Esophagus squamous epithelium (tissue), 5 donors: Measurements from ENCODE around the gene TBC1D24. TPM values are rescaled to one million over a fixed set of nuclear protein-coding genes. Genes with fewer than 3 reads are reported as not detected.

ENCODE experiments used
- DNase-seq: peaks from one replicate; lab custom pipeline; 2025; lab: John Stamatoyannopoulos, UW
- H3K27ac ChIP-seq, 4 donors: fragments of 200-600 bp; sonication (generic); one replicate each; pipeline ENCODE4 v1.5.1; 2016 to 2019; ENCODE audit warnings: mild to moderate bottlenecking in 1 of 4
- H3K27me3 ChIP-seq, 4 donors: fragments of 200-600 bp; sonication (generic); 1 replicate in 3 of 4; 2 replicates in 1 of 4; pipeline versions ENCODE4 v1.5.1 to v1.6.0; 2017 to 2021; ENCODE audit warnings: antibody characterized with exemption in 1 of 4
- H3K36me3 ChIP-seq, 3 donors: fragments of 200-600 bp; sonication (generic); one replicate each; pipeline ENCODE4 v1.5.1; 2016 to 2019
- H3K4me1 ChIP-seq, 3 donors: fragments of 200-600 bp; sonication (generic); one replicate each; pipeline ENCODE4 v1.5.1; 2017 to 2019
- H3K4me3 ChIP-seq, 4 donors: fragments of 200-600 bp; sonication (generic); 1 replicate in 3 of 4; 2 replicates in 1 of 4; pipeline ENCODE4 v1.5.1; 2016 to 2019; ENCODE audit warnings: mild to moderate bottlenecking in 2 of 4, moderate library complexity in 1 of 4
- H3K9me3 ChIP-seq, 3 donors: fragments of 200-600 bp; sonication (generic); one replicate each; pipeline ENCODE4 v1.5.1; 2016 to 2019
- POLR2A ChIP-seq, 4 donors: fragments of 450-650 bp; IDR thresholded peaks; one replicate each; pipeline ENCODE4 v1.6.1; 2017; ENCODE audit warnings: antibody characterized with exemption in 4 of 4, mild to moderate bottlenecking in 4 of 4, moderate library complexity in 3 of 4
- WGBS, 2 donors: methylation state at CpG; one replicate each; pipeline ENCODE4 v1.1.5; 2018; 5-methylcytosine and 5-hydroxymethylcytosine counted together
- intact Hi-C: fragments of 100-400 bp; cut with DNase I; formaldehyde crosslinking; loops from one replicate; pipeline ENCODE4 v1.15.0; 2022
- total RNA-seq, 4 donors: library from RNA; depleted of rRNA; stranded (reverse); fragments of >200 nt; gene quantifications; one replicate each; pipeline ENCODE4 v1.1.0, GENCODE V29; 2016
- TF ChIP-seq, protein P1 (sequence below), 6 experiments: fragments of 450-650 bp in 4 of 6; fragments of 200-600 bp in 2 of 6; sonication (generic) in 2 of 6; IDR thresholded peaks; one replicate each; pipeline ENCODE4 v1.5.1; 2016 to 2019; ENCODE audit warnings: antibody characterized with exemption in 6 of 6, mild to moderate bottlenecking in 4 of 6, moderate library complexity in 4 of 6
- donor health status: DM: yes; HTN: yes; CAD: no.

The TBC1D24 gene
- total RNA-seq, 4 donors from 2014 or later = 3.1 to 4.6 (median 3.7) TPM

DNA sequence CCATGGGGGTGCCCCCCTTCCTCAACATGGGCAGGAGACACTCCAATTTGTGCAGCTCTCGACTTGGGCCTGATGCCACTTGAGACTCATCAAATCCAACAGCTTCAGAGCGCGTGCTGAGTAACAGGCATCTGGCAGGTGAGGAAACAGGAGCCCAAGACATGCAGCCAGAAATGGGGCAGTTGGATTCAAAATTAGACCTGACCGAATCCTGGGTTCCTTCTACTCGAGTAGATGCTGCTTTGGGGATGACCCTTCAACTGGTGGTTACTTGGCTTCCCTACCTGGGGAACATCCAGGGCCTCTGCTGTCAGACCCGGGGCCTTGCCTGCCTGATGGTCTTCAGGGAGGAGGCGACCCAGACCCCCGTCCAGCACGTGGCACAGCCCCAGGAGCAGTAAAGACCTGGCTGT, 4.3 kb upstream of the TBC1D24 start:
- intact Hi-C loops = no loop called here
- Histone ChIP-seq H3K27ac (no peak overlapping the region), H3K9me3 (no peaks in the 10 kb centered on the region), H3K4me3 (peak overlapping the region in 1 of 4 donors; percentile 36), H3K27me3 (peaks cover 4 to 75% (median 18%) of the 10 kb centered on the region in 4 donors), H3K4me1 (peaks cover 31 to 83% (median 59%) of the 10 kb centered on the region in 3 donors), H3K36me3 (no peaks in the 10 kb centered on the region)
- 20% methylated on average over 1 of the region's 9 CpGs; no CpG with 5 or more reads in 1 of the 2 donors for WGBS, 2 donors
- TF ChIP-seq POLR2A (IDR thresholded peaks at IDR 0.05) = no peak
- TF ChIP-seq, protein P1, sequence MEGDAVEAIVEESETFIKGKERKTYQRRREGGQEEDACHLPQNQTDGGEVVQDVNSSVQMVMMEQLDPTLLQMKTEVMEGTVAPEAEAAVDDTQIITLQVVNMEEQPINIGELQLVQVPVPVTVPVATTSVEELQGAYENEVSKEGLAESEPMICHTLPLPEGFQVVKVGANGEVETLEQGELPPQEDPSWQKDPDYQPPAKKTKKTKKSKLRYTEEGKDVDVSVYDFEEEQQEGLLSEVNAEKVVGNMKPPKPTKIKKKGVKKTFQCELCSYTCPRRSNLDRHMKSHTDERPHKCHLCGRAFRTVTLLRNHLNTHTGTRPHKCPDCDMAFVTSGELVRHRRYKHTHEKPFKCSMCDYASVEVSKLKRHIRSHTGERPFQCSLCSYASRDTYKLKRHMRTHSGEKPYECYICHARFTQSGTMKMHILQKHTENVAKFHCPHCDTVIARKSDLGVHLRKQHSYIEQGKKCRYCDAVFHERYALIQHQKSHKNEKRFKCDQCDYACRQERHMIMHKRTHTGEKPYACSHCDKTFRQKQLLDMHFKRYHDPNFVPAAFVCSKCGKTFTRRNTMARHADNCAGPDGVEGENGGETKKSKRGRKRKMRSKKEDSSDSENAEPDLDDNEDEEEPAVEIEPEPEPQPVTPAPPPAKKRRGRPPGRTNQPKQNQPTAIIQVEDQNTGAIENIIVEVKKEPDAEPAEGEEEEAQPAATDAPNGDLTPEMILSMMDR (IDR thresholded peaks at IDR 0.05) = no peak
- DNase-seq = no peak

GRCh38 chr16:2471016-2471652, 3.8 kb upstream of the TBC1D24 start, which contains the start of gene NTN3:
Gene NTN3, plus strand, starts transcription at chr16:2471297. Its CDS starts 405 bp downstream, at chr16:2471702.
- H3K27ac ChIP-seq = no peak within 1 kb of the TSS
- H3K4me3 ChIP-seq = peak within 1 kb of the TSS; percentile 0 to 58 (median 18)
- H3K4me1 ChIP-seq = peaks cover 35 to 88% (median 64%) of the 10 kb centered on the region in 3 donors
- no peaks in the 10 kb centered on the region for H3K9me3 ChIP-seq
- no peak for DNase-seq
- no peak for TF ChIP-seq POLR2A (IDR thresholded peaks at IDR 0.05)
- TF ChIP-seq, protein P1 (IDR thresholded peaks at IDR 0.05) = no peak
- H3K27me3 ChIP-seq = peaks cover 4 to 77% (median 18%) of the 10 kb centered on the region in 4 donors
- no CpG with 5 or more reads among the region's 59 CpGs for WGBS, 2 donors
- no peaks in the 10 kb centered on the region for H3K36me3 ChIP-seq
- intact Hi-C loops = no loop called here

DNA sequence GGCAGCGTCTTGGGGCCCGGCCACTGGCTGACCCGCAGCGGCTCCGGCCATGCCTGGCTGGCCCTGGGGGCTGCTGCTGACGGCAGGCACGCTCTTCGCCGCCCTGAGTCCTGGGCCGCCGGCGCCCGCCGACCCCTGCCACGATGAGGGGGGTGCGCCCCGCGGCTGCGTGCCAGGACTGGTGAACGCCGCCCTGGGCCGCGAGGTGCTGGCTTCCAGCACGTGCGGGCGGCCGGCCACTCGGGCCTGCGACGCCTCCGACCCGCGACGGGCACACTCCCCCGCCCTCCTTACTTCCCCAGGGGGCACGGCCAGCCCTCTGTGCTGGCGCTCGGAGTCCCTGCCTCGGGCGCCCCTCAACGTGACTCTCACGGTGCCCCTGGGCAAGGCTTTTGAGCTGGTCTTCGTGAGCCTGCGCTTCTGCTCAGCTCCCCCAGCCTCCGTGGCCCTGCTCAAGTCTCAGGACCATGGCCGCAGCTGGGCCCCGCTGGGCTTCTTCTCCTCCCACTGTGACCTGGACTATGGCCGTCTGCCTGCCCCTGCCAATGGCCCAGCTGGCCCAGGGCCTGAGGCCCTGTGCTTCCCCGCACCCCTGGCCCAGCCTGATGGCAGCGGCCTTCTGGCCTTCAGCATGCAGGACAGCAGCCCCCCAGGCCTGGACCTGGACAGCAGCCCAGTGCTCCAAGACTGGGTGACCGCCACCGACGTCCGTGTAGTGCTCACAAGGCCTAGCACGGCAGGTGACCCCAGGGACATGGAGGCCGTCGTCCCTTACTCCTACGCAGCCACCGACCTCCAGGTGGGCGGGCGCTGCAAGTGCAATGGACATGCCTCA, 3.1 kb upstream of the TBC1D24 start:
- peaks cover 4 to 76% (median 18%) of the 10 kb centered on the region in 4 donors for H3K27me3 ChIP-seq
- WGBS, 2 donors = no CpG with 5 or more reads among the region's 61 CpGs
- TF ChIP-seq POLR2A (IDR thresholded peaks at IDR 0.05) = no peak
- TF ChIP-seq, protein P1 (IDR thresholded peaks at IDR 0.05) = no peak
- peaks cover 35 to 90% (median 65%) of the 10 kb centered on the region in 3 donors for H3K4me1 ChIP-seq
- no peak for DNase-seq
- intact Hi-C loops = no loop called here
- H3K36me3 ChIP-seq = no peaks in the 10 kb centered on the region
- H3K9me3 ChIP-seq = no peaks in the 10 kb centered on the region
- H3K4me3 ChIP-seq = peak overlapping the region in 3 of 4 donors; percentile 1 to 58 (median 36)
- no peak overlapping the region for H3K27ac ChIP-seq

DNA sequence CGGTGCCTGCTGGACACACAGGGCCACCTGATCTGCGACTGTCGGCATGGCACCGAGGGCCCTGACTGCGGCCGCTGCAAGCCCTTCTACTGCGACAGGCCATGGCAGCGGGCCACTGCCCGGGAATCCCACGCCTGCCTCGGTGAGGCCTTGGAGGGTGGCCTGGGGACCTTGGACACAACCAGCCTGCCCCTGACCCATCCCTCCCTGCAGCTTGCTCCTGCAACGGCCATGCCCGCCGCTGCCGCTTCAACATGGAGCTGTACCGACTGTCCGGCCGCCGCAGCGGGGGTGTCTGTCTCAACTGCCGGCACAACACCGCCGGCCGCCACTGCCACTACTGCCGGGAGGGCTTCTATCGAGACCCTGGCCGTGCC, 2.5 kb upstream of the TBC1D24 start:
- Histone ChIP-seq H3K9me3 (no peaks in the 10 kb centered on the region), H3K27ac (no peak overlapping the region), H3K27me3 (peaks cover 4 to 70% (median 18%) of the 10 kb centered on the region in 4 donors), H3K4me1 (peaks cover 35 to 85% (median 63%) of the 10 kb centered on the region in 3 donors), H3K36me3 (no peaks in the 10 kb centered on the region), H3K4me3 (no peak overlapping the region)
- WGBS, 2 donors = 97% methylated on average over 11 of the region's 27 CpGs; no CpG with 5 or more reads in 1 of the 2 donors
- TF ChIP-seq, protein P1 (IDR thresholded peaks at IDR 0.05) = no peak
- TF ChIP-seq POLR2A (IDR thresholded peaks at IDR 0.05) = no peak
- DNase-seq = no peak
- intact Hi-C loops = no loop called here
